HCT116 (cell line): ENCODE data around the gene UFSP2. TPM values are rescaled to one million over a fixed set of nuclear protein-coding genes. Genes with fewer than 3 reads are reported as not detected.

Source experiments
- ATAC-seq: fragments of 200-7000 bp; cut with Tn5 transposase; 2 replicates; pipeline ENCODE4 v1.9.1; 2020; ENCODE audit warnings: mild to moderate bottlenecking, moderate library complexity
- Bru-seq: library from RNA; stranded (reverse); fragments of 400-500 nt; gene quantifications from one replicate; lab custom pipeline; 2021; lab: Mats Ljungman, UMichigan
- BruChase-seq, 2 experiments: library from RNA; stranded (reverse); fragments of 400-500 nt; gene quantifications; one replicate each; lab custom pipeline; 2021; lab: Mats Ljungman, UMichigan
- BruUV-seq: library from RNA; stranded (reverse); fragments of 400-500 nt; replicated peaks from 2 replicates; lab custom pipeline; 2021; lab: Mats Ljungman, UMichigan
- CTCF ChIA-PET: fragments of 300-600 bp; sonication (Branson Sonifier 250); formaldehyde crosslinking; loops from one replicate; lab custom pipeline; 2021; ENCODE audit warnings: antibody characterized with exemption; lab: Charles Lee
- POLR2A ChIA-PET: fragments of 300-600, 350-600 bp; sonication (Branson Sonifier 250); formaldehyde crosslinking; loops from one replicate; lab custom pipeline; 2021; ENCODE audit warnings: antibody characterized with exemption; lab: Charles Lee
- RAD21 ChIA-PET, 2 experiments: fragments of 300-600 bp; sonication (Branson Sonifier 250); formaldehyde crosslinking; loops; one replicate each; lab custom pipeline; 2023; ENCODE audit warnings: low total read pairs in 2 of 2; ENCODE audit not compliant: uncharacterized antibody in 2 of 2, unreplicated experiment in 2 of 2, low non-redundant PET in 1 of 2; lab: Charles Lee
- DNase-seq: peaks from one replicate; pipeline ENCODE4 v3.0.0-alpha.2; 2010; ENCODE audit warnings: low read depth, low spot score
- H2AFZ ChIP-seq: fragments of 200-600 bp; shearing (Covaris generic), sonication (generic); 2 replicates; pipeline ENCODE4 v1.6.1; 2017; ENCODE audit warnings: low read depth, mixed run types, mixed read lengths, antibody characterized with exemption, low read length; ENCODE audit not compliant: poor library complexity, severe bottlenecking
- H3K27ac ChIP-seq: 2 replicates; pipeline ENCODE4 v1.5.1; 2012; ENCODE audit warnings: low read depth, low read length
- H3K27me3 ChIP-seq: fragments of 200-600 bp; sonication (generic); 2 replicates; pipeline ENCODE4 v1.6.1; 2016; ENCODE audit warnings: mixed run types, low read length, mixed read lengths; ENCODE audit not compliant: insufficient read depth
- H3K36me3 ChIP-seq, 2 experiments: fragments of 200-500 bp in 1 of 2; fragments of 200-600 bp in 1 of 2; sonication (Bioruptor generic) in 1 of 2; sonication (generic) in 1 of 2; 2 replicates each; pipeline versions ENCODE4 v1.5.1 to v1.6.1; 2014 to 2016; ENCODE audit warnings: low read length in 2 of 2, inconsistent platforms in 1 of 2, mixed read lengths in 1 of 2, mixed run types in 1 of 2; ENCODE audit not compliant: insufficient read depth in 2 of 2, control insufficient read depth in 1 of 2
- H3K4me1 ChIP-seq, 2 experiments: fragments of 200-600 bp in 1 of 2; sonication (generic) in 1 of 2; 2 replicates each; pipeline versions ENCODE4 v1.5.1 to v1.6.1; 2012 to 2017; ENCODE audit warnings: low read length in 2 of 2, inconsistent platforms in 1 of 2, mild to moderate bottlenecking in 1 of 2, mixed read lengths in 1 of 2, mixed run types in 1 of 2, moderate library complexity in 1 of 2; ENCODE audit not compliant: insufficient read depth in 2 of 2, control insufficient read depth in 1 of 2
- H3K4me2 ChIP-seq: fragments of 200-600 bp; sonication (generic); 2 replicates; pipeline ENCODE4 v1.6.1; 2017; ENCODE audit warnings: mixed run types, low read length, mixed read lengths
- H3K4me3 ChIP-seq, 2 experiments: fragments of 200-600 bp in 1 of 2; sonication (generic) in 1 of 2; replicated peaks in 1 of 2; 2 replicates each; pipeline ENCODE4 v1.5.1; 2011 to 2016; ENCODE audit warnings: low read length in 2 of 2, control low read depth in 1 of 2, low read depth in 1 of 2, mild to moderate bottlenecking in 1 of 2, mixed read lengths in 1 of 2, mixed run types in 1 of 2
- H3K79me2 ChIP-seq: fragments of 200-600 bp; sonication (generic); 2 replicates; pipeline ENCODE4 v1.6.1; 2017; ENCODE audit warnings: mild to moderate bottlenecking, mixed run types, low read length, moderate library complexity, mixed read lengths; ENCODE audit not compliant: insufficient read depth
- H3K9ac ChIP-seq: fragments of 200-600 bp; sonication (generic); 2 replicates; pipeline ENCODE4 v1.6.1; 2016; ENCODE audit warnings: low read length, mixed read lengths
- H3K9me2 ChIP-seq: fragments of 200-600 bp; sonication (generic), shearing (Covaris generic); 2 replicates; pipeline ENCODE4 v1.6.1; 2017; ENCODE audit warnings: mixed run types, mild to moderate bottlenecking, moderate library complexity; ENCODE audit not compliant: insufficient read depth
- H3K9me3 ChIP-seq, 2 experiments: fragments of 200-500 bp in 1 of 2; fragments of 200-600 bp in 1 of 2; sonication (Bioruptor generic) in 1 of 2; sonication (generic) in 1 of 2; 2 replicates each; pipeline ENCODE4 v1.6.1; 2014 to 2017; ENCODE audit warnings: low read length in 2 of 2, mixed read lengths in 2 of 2, inconsistent platforms in 1 of 2, low read depth in 1 of 2, mild to moderate bottlenecking in 1 of 2, mixed run types in 1 of 2, moderate library complexity in 1 of 2; ENCODE audit not compliant: control insufficient read depth in 1 of 2, insufficient read depth in 1 of 2
- H4K20me1 ChIP-seq: fragments of 200-600 bp; sonication (generic), shearing (Covaris generic); 2 replicates; pipeline ENCODE4 v1.6.1; 2017; ENCODE audit warnings: mixed run types, mild to moderate bottlenecking, moderate library complexity; ENCODE audit not compliant: insufficient read depth
- CBX3 ChIP-seq: IDR thresholded peaks from 2 replicates; pipeline ENCODE4 v1.6.1; 2012; ENCODE audit warnings: low read depth
- CEBPB ChIP-seq: IDR thresholded peaks from 2 replicates; pipeline ENCODE4 v1.6.1; 2012; ENCODE audit warnings: low read depth
- EGR1 ChIP-seq: IDR thresholded peaks from 2 replicates; pipeline ENCODE4 v1.6.1; 2012; ENCODE audit warnings: low read depth
- ELF1 ChIP-seq: IDR thresholded peaks from 2 replicates; pipeline ENCODE4 v1.6.1; 2012; ENCODE audit warnings: low read depth, borderline replicate concordance
- EZH2 ChIP-seq: fragments of 200-600 bp; sonication (generic); IDR thresholded peaks from 2 replicates; pipeline ENCODE4 v1.6.1; 2017; ENCODE audit warnings: antibody characterized with exemption, mixed run types
- EZH2phosphoT487 ChIP-seq: fragments of 200-600 bp; IDR thresholded peaks from 2 replicates; pipeline ENCODE4 v1.6.1; 2018; ENCODE audit warnings: antibody characterized with exemption, borderline replicate concordance
- FOSL1 ChIP-seq: IDR thresholded peaks from 2 replicates; pipeline ENCODE4 v1.6.1; 2012; ENCODE audit warnings: low read depth
- JUND ChIP-seq: IDR thresholded peaks from 2 replicates; pipeline ENCODE4 v1.6.1; 2012
- POLR2A ChIP-seq: IDR thresholded peaks from 2 replicates; pipeline ENCODE4 v1.7.0; 2011; ENCODE audit warnings: borderline replicate concordance; ENCODE audit not compliant: insufficient read depth, insufficient read length; ENCODE audit errors: extremely low read depth
- POLR2AphosphoS5 ChIP-seq: IDR thresholded peaks from 2 replicates; pipeline ENCODE4 v1.6.1; 2011; ENCODE audit warnings: mild to moderate bottlenecking, low read depth, low read length, moderate library complexity
- RAD21 ChIP-seq: IDR thresholded peaks from 2 replicates; pipeline ENCODE4 v1.6.1; 2012; ENCODE audit warnings: low read depth, mild to moderate bottlenecking
- SIN3A ChIP-seq: IDR thresholded peaks from 2 replicates; pipeline ENCODE4 v1.6.1; 2012; ENCODE audit warnings: low read depth
- SP1 ChIP-seq: IDR thresholded peaks from 2 replicates; pipeline ENCODE4 v1.6.1; 2012; ENCODE audit warnings: low read depth
- SRF ChIP-seq: IDR thresholded peaks from 2 replicates; pipeline ENCODE4 v1.6.1; 2012; ENCODE audit warnings: low read depth
- TCF7L2 ChIP-seq: IDR thresholded peaks from 2 replicates; pipeline ENCODE4 v1.7.0; 2011; ENCODE audit warnings: borderline replicate concordance, inconsistent platforms; ENCODE audit not compliant: insufficient read depth, insufficient read length; ENCODE audit errors: extremely low read depth
- YY1 ChIP-seq: IDR thresholded peaks from 2 replicates; pipeline ENCODE4 v1.6.1; 2011; ENCODE audit warnings: low read length, low read depth, moderate library complexity, mild to moderate bottlenecking; ENCODE audit not compliant: insufficient replicate concordance; ENCODE audit errors: extremely low read depth
- intact Hi-C: fragments of 100-400 bp; cut with micrococcal nuclease; formaldehyde crosslinking; loops from 2 replicates; pipeline ENCODE4 v1.10.0; 2022
- long read RNA-seq: library from polyadenylated mRNA; unstranded; transcript quantifications from one replicate; pipeline ENCODE4 v2.0.0, GENCODE V29; 2021; ENCODE audit not compliant: unreplicated experiment
- polyA plus RNA-seq: library from polyadenylated mRNA; unstranded; fragments of >200 nt; gene quantifications from 2 replicates; pipeline ENCODE4 v1.2.1, GENCODE V29; 2012; ENCODE audit warnings: missing spikeins
- total RNA-seq: library from RNA; stranded (reverse); gene quantifications from one replicate; pipeline ENCODE4 v1.2.1, GENCODE V29; 2021; ENCODE audit not compliant: unreplicated experiment
- TF ChIP-seq, protein P1 (sequence below): IDR thresholded peaks from 2 replicates; pipeline ENCODE4 v1.6.1; 2012
- TF ChIP-seq, protein P2 (sequence below): IDR thresholded peaks from 2 replicates; pipeline ENCODE4 v1.6.1; 2012
- TF ChIP-seq, protein P3 (sequence below): IDR thresholded peaks from 2 replicates; pipeline ENCODE4 v1.6.1; 2011; ENCODE audit warnings: mild to moderate bottlenecking, low read length, moderate library complexity; ENCODE audit not compliant: insufficient replicate concordance; ENCODE audit errors: extremely low read depth
- TF ChIP-seq, protein P4 (sequence below), 3 experiments: fragments of 200-600 bp in 1 of 3; sonication (generic) in 1 of 3; IDR thresholded peaks in 2 of 3; conservative IDR thresholded peaks in 1 of 3; 2 replicates each; pipeline ENCODE4 v1.5.1; 2012 to 2017; ENCODE audit warnings: low read depth in 2 of 3, low read length in 2 of 3, antibody characterized with exemption in 1 of 3, borderline replicate concordance in 1 of 3, control low read depth in 1 of 3, mild to moderate bottlenecking in 1 of 3, mixed read lengths in 1 of 3, mixed run types in 1 of 3, moderate library complexity in 1 of 3; ENCODE audit not compliant: insufficient read depth in 1 of 3

UFSP2 gene, protein sequence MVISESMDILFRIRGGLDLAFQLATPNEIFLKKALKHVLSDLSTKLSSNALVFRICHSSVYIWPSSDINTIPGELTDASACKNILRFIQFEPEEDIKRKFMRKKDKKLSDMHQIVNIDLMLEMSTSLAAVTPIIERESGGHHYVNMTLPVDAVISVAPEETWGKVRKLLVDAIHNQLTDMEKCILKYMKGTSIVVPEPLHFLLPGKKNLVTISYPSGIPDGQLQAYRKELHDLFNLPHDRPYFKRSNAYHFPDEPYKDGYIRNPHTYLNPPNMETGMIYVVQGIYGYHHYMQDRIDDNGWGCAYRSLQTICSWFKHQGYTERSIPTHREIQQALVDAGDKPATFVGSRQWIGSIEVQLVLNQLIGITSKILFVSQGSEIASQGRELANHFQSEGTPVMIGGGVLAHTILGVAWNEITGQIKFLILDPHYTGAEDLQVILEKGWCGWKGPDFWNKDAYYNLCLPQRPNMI
- total RNA-seq (29.4 TPM), Bru-seq, nascent RNA (percentile 68 among the genes with signal in this experiment), BruChase-seq, experiment 1, labeled RNA remaining after a 6-hour chase (percentile 70 among the genes with signal in this experiment), BruChase-seq, experiment 2, labeled RNA remaining after a 2-hour chase (percentile 63 among the genes with signal in this experiment)
- polyA plus RNA-seq: 25.7 and 32.2 TPM in 2 replicates
- long read RNA-seq, transcript UFSP2-201 (12 exons, 1,630 nt): major isoform, 27 of 39 reads
- long read RNA-seq, partial matches to known transcripts: 9 of 39 reads
- long read RNA-seq, other reads (novel, unspliced or antisense): 3 of 39 reads

DNA sequence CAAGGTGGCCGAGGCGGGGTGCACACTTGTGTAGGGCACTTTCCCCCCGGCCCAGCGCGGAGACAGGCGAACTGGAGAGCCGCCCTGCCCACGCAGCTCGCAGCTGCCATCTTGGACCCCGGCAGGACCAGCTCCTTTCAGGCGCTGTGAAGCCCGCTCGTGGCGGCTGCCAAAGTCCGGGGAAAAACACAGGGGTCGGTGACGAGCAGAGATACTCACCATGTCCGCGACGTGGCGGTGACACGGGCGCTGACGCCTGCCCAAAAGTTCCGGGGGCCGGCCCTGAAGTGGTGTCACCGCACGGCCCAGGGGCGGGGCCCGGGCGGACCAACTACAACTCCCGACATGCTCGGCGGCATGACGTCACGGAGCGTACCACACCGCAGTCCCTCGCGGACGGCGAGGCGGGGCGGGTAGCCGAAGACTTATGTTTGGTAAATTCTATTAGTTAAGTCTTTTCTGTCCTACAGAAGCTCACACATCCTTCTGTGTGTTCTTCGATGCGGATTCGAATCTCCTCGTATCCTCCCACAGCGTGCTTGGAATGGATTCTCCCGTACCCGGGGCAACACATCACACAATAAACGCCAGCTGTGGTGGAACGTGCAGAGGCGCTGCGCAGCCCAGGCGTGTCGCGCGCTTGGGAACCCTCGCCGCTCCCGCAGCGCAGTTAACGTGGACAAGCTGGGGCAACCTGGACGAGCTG, at the start of gene UFSP2:
Gene UFSP2, minus strand, starts transcription at position 318 of the 706 bp plus-strand sequence. Its CDS starts 96 bp downstream, at position 222.
- peaks cover 9% of the 10 kb centered on the region; the same call in 1 of the 2 replicates for H3K79me2 ChIP-seq
- DNase-seq: peak; percentile 87
- peak within 1 kb of the TSS; percentile 94 for H2AFZ ChIP-seq
- ChIA-PET POLR2A (interaction anchor here (1.2 to 1.7 kb wide), 2 partner anchors 30 to 31 kb away, joined by 3 to 4 read pairs; partner anchors contain the start of genes ANKRD37 and LRP2BP), RAD21 (interaction anchor here in 1 of 2 experiments (0.7 kb wide), 1 partner anchor 195 kb away, joined by 3 read pairs; no protein-coding TSS in a partner anchor), CTCF (no interaction called here)
- H3K9me2 ChIP-seq: no peaks in the 10 kb centered on the region
- peak within 1 kb of the TSS; percentile 95 for H3K4me3 ChIP-seq
- intact Hi-C loops: loop anchor here (1.0 kb wide), 1 partner anchor 172 kb away; no protein-coding TSS in a partner anchor
- BruUV-seq: no TSS peak
- H3K27me3 ChIP-seq: no peaks in the 10 kb centered on the region
- H3K36me3 ChIP-seq: no peaks in the 10 kb centered on the region
- H3K4me2 ChIP-seq: peak within 1 kb of the TSS; percentile 89
- no peaks in the 10 kb centered on the region for H3K9me3 ChIP-seq
- peak within 1 kb of the TSS; percentile 64 for H3K27ac ChIP-seq
- peaks cover 3 to 16% of the 10 kb centered on the region in 2 experiments; a peak in 3 of 4 replicates for H3K4me1 ChIP-seq
- peak; percentile 90 for ATAC-seq
- H3K9ac ChIP-seq: peak within 1 kb of the TSS; percentile 74
- H4K20me1 ChIP-seq: no peaks in the 10 kb centered on the region
- TF ChIP-seq, protein P1, sequence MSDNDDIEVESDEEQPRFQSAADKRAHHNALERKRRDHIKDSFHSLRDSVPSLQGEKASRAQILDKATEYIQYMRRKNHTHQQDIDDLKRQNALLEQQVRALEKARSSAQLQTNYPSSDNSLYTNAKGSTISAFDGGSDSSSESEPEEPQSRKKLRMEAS: peak; percentile 93
- TF ChIP-seq ELF1 (no peak), POLR2AphosphoS5 (peak; percentile 85), SP1 (peak; percentile 72), SRF (no peak), FOSL1 (no peak; the same call in 1 of the 2 replicates), RAD21 (no peak), EZH2 (no peak), SIN3A (peak; percentile 90), EGR1 (peak; percentile 88), JUND (peak; percentile 85), POLR2A (no peak), CBX3 (peak; percentile 54), YY1 (peak; percentile 90), EZH2phosphoT487 (no peak), TCF7L2 (peak; percentile 53), CEBPB (no peak)
- TF ChIP-seq, protein P2, sequence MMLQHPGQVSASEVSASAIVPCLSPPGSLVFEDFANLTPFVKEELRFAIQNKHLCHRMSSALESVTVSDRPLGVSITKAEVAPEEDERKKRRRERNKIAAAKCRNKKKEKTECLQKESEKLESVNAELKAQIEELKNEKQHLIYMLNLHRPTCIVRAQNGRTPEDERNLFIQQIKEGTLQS: no peak
- TF ChIP-seq, protein P3, sequence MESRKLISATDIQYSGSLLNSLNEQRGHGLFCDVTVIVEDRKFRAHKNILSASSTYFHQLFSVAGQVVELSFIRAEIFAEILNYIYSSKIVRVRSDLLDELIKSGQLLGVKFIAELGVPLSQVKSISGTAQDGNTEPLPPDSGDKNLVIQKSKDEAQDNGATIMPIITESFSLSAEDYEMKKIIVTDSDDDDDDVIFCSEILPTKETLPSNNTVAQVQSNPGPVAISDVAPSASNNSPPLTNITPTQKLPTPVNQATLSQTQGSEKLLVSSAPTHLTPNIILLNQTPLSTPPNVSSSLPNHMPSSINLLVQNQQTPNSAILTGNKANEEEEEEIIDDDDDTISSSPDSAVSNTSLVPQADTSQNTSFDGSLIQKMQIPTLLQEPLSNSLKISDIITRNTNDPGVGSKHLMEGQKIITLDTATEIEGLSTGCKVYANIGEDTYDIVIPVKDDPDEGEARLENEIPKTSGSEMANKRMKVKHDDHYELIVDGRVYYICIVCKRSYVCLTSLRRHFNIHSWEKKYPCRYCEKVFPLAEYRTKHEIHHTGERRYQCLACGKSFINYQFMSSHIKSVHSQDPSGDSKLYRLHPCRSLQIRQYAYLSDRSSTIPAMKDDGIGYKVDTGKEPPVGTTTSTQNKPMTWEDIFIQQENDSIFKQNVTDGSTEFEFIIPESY: no peak
- TF ChIP-seq, protein P4, sequence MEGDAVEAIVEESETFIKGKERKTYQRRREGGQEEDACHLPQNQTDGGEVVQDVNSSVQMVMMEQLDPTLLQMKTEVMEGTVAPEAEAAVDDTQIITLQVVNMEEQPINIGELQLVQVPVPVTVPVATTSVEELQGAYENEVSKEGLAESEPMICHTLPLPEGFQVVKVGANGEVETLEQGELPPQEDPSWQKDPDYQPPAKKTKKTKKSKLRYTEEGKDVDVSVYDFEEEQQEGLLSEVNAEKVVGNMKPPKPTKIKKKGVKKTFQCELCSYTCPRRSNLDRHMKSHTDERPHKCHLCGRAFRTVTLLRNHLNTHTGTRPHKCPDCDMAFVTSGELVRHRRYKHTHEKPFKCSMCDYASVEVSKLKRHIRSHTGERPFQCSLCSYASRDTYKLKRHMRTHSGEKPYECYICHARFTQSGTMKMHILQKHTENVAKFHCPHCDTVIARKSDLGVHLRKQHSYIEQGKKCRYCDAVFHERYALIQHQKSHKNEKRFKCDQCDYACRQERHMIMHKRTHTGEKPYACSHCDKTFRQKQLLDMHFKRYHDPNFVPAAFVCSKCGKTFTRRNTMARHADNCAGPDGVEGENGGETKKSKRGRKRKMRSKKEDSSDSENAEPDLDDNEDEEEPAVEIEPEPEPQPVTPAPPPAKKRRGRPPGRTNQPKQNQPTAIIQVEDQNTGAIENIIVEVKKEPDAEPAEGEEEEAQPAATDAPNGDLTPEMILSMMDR (IDR thresholded peaks at IDR 0.05 in 2 of 3, conservative IDR thresholded peaks at IDR 0.05 in 1 of 3; ENCODE audit: borderline replicate concordance in 1 of 3, insufficient read depth in 1 of 3, low read depth in 2 of 3, low read length in 2 of 3): no peak
